GM23338 (cell line): ENCODE measurements around the gene UCK1. TPM values are rescaled to one million over a fixed set of nuclear protein-coding genes. Genes with fewer than 3 reads are reported as not detected.

Experiments
- ATAC-seq: fragments of 200-7000 bp; cut with Tn5 transposase; 3 replicates; pipeline ENCODE4 v1.9.1; 2020
- DNase-seq: peaks from one replicate; pipeline ENCODE4 v3.0.0-alpha.2; 2015; ENCODE audit warnings: low spot score
- H2AFZ ChIP-seq: fragments of 200-600 bp; sonication (generic); 2 replicates; pipeline ENCODE4 v1.8.0; 2016; ENCODE audit warnings: antibody characterized with exemption, mild to moderate bottlenecking, moderate library complexity
- H3F3A ChIP-seq: fragments of 200-600 bp; sonication (generic); replicated peaks from 2 replicates; pipeline ENCODE4 v1.8.0; 2017; ENCODE audit warnings: antibody characterized with exemption, mixed run types, low read depth
- H3K27ac ChIP-seq: fragments of 200-600 bp; sonication (generic); 2 replicates; pipeline ENCODE4 v1.6.1; 2016; ENCODE audit warnings: low read depth
- H3K27me3 ChIP-seq: fragments of 200-600 bp; sonication (generic); 2 replicates; pipeline ENCODE4 v1.8.0; 2016; ENCODE audit warnings: mild to moderate bottlenecking, mixed run types, moderate library complexity; ENCODE audit not compliant: insufficient read depth
- H3K36me3 ChIP-seq: fragments of 200-600 bp; sonication (generic); 2 replicates; pipeline ENCODE4 v1.8.0; 2016; ENCODE audit warnings: mild to moderate bottlenecking; ENCODE audit not compliant: insufficient read depth
- H3K4me1 ChIP-seq: fragments of 200-600 bp; sonication (generic); 2 replicates; pipeline ENCODE4 v1.8.0; 2016; ENCODE audit warnings: mild to moderate bottlenecking, moderate library complexity; ENCODE audit not compliant: insufficient read depth
- H3K4me2 ChIP-seq: fragments of 200-600 bp; sonication (generic); 2 replicates; pipeline ENCODE4 v1.7.1; 2017; ENCODE audit warnings: mixed run types
- H3K4me3 ChIP-seq: fragments of 200-600 bp; sonication (generic); 2 replicates; pipeline ENCODE4 v1.6.1; 2016; ENCODE audit warnings: mixed run types
- H3K79me2 ChIP-seq: fragments of 200-600 bp; sonication (generic); replicated peaks from 2 replicates; pipeline ENCODE4 v1.8.0; 2017; ENCODE audit warnings: mild to moderate bottlenecking; ENCODE audit not compliant: insufficient read depth
- H3K9me2 ChIP-seq: fragments of 200-600 bp; sonication (generic); 2 replicates; pipeline ENCODE4 v1.8.0; 2017; ENCODE audit not compliant: insufficient read depth
- H4K20me1 ChIP-seq: fragments of 200-600 bp; sonication (generic); replicated peaks from 2 replicates; pipeline ENCODE4 v1.8.0; 2017; ENCODE audit warnings: mild to moderate bottlenecking; ENCODE audit not compliant: insufficient read depth
- H3K27ac Mint-ChIP-seq: 2 replicates; pipeline ENCODE4 v1.8.0; 2020; ENCODE audit warnings: inconsistent platforms, mild to moderate bottlenecking, moderate library complexity, mixed read lengths
- H3K27me3 Mint-ChIP-seq: 3 replicates; pipeline ENCODE4 v1.8.0; 2022; ENCODE audit warnings: low read depth, mild to moderate bottlenecking, moderate library complexity, mixed read lengths, inconsistent platforms; ENCODE audit not compliant: insufficient read depth, poor library complexity
- H3K36me3 Mint-ChIP-seq: 3 replicates; pipeline ENCODE4 v1.8.0; 2021; ENCODE audit warnings: low read depth, mild to moderate bottlenecking, inconsistent platforms, moderate library complexity, mixed read lengths
- H3K4me1 Mint-ChIP-seq: 3 replicates; pipeline ENCODE4 v1.8.0; 2020; ENCODE audit warnings: mild to moderate bottlenecking, inconsistent platforms, mixed read lengths
- H3K4me3 Mint-ChIP-seq: 3 replicates; pipeline ENCODE4 v1.8.0; 2021; ENCODE audit warnings: moderate library complexity, mild to moderate bottlenecking, inconsistent platforms, mixed read lengths
- H3K9me3 Mint-ChIP-seq: 3 replicates; pipeline ENCODE4 v1.8.0; 2020; ENCODE audit warnings: moderate library complexity, mild to moderate bottlenecking, inconsistent platforms, mixed read lengths
- CREB1 ChIP-seq: fragments of 250-450 bp; sonication (Bioruptor Pico); IDR thresholded peaks from 2 replicates; pipeline ENCODE4 v1.5.0; 2020; ENCODE audit warnings: low read depth, mild to moderate bottlenecking, moderate library complexity
- EZH2 ChIP-seq: fragments of 200-600 bp; sonication (generic); IDR thresholded peaks from one replicate; pipeline ENCODE4 v1.8.0; 2017; ENCODE audit warnings: antibody characterized with exemption, mild to moderate bottlenecking, low read depth; ENCODE audit not compliant: unreplicated experiment
- EZH2phosphoT487 ChIP-seq: fragments of 200-600 bp; sonication (generic); IDR thresholded peaks from one replicate; pipeline ENCODE4 v1.8.1; 2018; ENCODE audit warnings: antibody characterized with exemption; ENCODE audit not compliant: unreplicated experiment
- JUNB ChIP-seq: IDR thresholded peaks from one replicate; pipeline ENCODE4 v1.6.1; 2016; ENCODE audit warnings: antibody characterized with exemption; ENCODE audit not compliant: unreplicated experiment
- POLR2AphosphoS5 ChIP-seq: IDR thresholded peaks from 2 replicates; pipeline ENCODE4 v1.6.1; 2016; ENCODE audit warnings: antibody characterized with exemption, low read depth
- STAT1 ChIP-seq: IDR thresholded peaks from one replicate; pipeline ENCODE4 v1.6.1; 2016; ENCODE audit warnings: antibody characterized with exemption; ENCODE audit not compliant: unreplicated experiment
- ZNF114 ChIP-seq: fragments of 250-450 bp; sonication (Bioruptor Pico); IDR thresholded peaks from 2 replicates; pipeline ENCODE4 v1.5.0; 2020; ENCODE audit warnings: mild to moderate bottlenecking, moderate library complexity
- ZNF331 ChIP-seq: fragments of 250-450 bp; sonication (Bioruptor Pico); IDR thresholded peaks from 2 replicates; pipeline ENCODE4 v1.5.0; 2020; ENCODE audit warnings: low read depth, mild to moderate bottlenecking, moderate library complexity
- polyA plus RNA-seq: library from polyadenylated mRNA; unstranded; fragments of >200 nt; fragmentation: Nextera tagmentation; extraction: Ambion mirVana; gene quantifications from 2 replicates; pipeline ENCODE4 v1.2.1, GENCODE V29; 2016
- total RNA-seq: library from RNA; depleted of rRNA; stranded (reverse); fragments of >200 nt; shearing (Covaris generic); gene quantifications from 2 replicates; pipeline ENCODE4 v1.2.3, GENCODE V29; 2014
- TF ChIP-seq, protein P1 (sequence below): IDR thresholded peaks from 2 replicates; pipeline ENCODE4 v1.6.1; 2016; ENCODE audit warnings: antibody characterized with exemption
- TF ChIP-seq, protein P2 (sequence below), 2 experiments: fragments of 200-600 bp in 1 of 2; sonication (generic) in 1 of 2; conservative IDR thresholded peaks; 2 replicates each; pipeline versions ENCODE4 v1.5.1 to v1.6.1; 2016 to 2017; ENCODE audit warnings: antibody characterized with exemption in 2 of 2, low read depth in 2 of 2, mild to moderate bottlenecking in 2 of 2, moderate library complexity in 1 of 2
- TF ChIP-seq, protein P3 (sequence below): IDR thresholded peaks from one replicate; pipeline ENCODE4 v1.6.1; 2018; ENCODE audit warnings: antibody characterized with exemption; ENCODE audit not compliant: unreplicated experiment

Gene UCK1
- total and polyA plus RNA-seq, 2 experiments from 2014 or later = 23.4 to 35.9 TPM

DNA sequence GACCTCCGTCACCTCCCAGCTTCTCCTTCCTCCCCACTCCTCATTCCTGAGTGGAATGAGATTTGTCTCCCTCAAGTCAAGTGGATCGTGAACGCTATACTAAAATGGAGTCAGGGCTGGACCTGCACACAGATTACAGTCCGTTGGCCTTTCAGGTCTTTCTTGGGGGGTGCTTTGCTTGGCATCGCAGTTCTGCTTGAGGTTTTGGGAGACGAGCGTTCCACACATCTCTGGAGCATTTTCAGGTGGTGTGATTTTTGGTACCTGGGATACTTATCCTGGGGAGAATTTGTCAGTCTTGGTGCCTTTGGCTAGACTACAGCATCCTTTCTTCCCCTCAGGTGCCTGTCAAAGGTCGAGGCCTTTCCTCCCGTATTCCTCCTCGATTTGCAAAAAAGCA lies 52.2 kb downstream of the UCK1 start:
- Histone ChIP-seq H3K27me3 (no peaks in the 10 kb centered on the region), H3K4me3 (no peak overlapping the region), H2AFZ (no peak overlapping the region), H3K36me3 (peaks cover 81% of the 10 kb centered on the region), H3K9me2 (no peaks in the 10 kb centered on the region), H3K4me2 (no peak overlapping the region), H4K20me1 (peaks cover 9% of the 10 kb centered on the region), H3K79me2 (peaks cover 35% of the 10 kb centered on the region), H3K27ac (peak overlapping the region; percentile 66; the same call in 1 of the 2 replicates), H3K4me1 (no peaks in the 10 kb centered on the region), H3F3A (peaks cover 52% of the 10 kb centered on the region)
- Mint-ChIP-seq H3K36me3 (peaks cover 96% of the 10 kb centered on the region), H3K27ac (no peak overlapping the region), H3K4me3 (no peak overlapping the region), H3K4me1 (0 out of 3 replicates have a peak, but pooled peaks cover 2% of the 10 kb centered on the region), H3K9me3 (no peaks in the 10 kb centered on the region), H3K27me3 (peaks cover 37% of the 10 kb centered on the region)
- DNase-seq (no peak), ATAC-seq (no peak)
- TF ChIP-seq STAT1 = no peak
- TF ChIP-seq EZH2phosphoT487 = no peak
- no peak for TF ChIP-seq JUNB
- TF ChIP-seq, protein P1, sequence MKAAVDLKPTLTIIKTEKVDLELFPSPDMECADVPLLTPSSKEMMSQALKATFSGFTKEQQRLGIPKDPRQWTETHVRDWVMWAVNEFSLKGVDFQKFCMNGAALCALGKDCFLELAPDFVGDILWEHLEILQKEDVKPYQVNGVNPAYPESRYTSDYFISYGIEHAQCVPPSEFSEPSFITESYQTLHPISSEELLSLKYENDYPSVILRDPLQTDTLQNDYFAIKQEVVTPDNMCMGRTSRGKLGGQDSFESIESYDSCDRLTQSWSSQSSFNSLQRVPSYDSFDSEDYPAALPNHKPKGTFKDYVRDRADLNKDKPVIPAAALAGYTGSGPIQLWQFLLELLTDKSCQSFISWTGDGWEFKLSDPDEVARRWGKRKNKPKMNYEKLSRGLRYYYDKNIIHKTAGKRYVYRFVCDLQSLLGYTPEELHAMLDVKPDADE = no peak
- no peak for TF ChIP-seq ZNF331 (CRISPR knock-in tag)
- no peak for TF ChIP-seq ZNF114
- no peak for TF ChIP-seq EZH2
- no peak for TF ChIP-seq POLR2AphosphoS5

DNA sequence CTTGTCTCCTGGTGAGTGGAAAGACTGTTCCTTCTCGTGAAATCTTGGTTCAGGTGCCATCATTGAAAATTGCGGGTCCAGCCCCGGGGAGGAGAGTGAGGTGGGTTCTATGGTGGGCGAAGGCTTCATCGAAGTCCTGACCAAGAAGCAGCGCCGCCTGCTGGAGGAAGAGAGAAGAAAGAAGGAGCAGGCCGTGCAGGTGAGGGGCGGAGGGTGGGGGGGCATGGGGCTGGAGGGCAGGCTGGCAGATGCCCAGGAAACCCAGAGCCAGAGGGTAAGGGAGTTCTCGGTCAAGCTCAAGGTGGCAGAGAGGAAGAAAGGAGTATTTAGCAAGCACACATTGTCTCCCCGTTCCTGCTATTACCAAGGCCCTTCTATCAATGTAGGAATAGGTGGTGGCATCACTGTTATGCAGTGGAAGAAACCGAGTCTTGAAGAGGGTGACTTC lies 52.6 kb downstream of the UCK1 start:
- Mint-ChIP-seq H3K36me3 (peaks cover 96% of the 10 kb centered on the region), H3K27ac (peak overlapping the region; percentile 68; the same call in 1 of the 2 replicates), H3K4me1 (0 out of 3 replicates have a peak, but pooled peaks cover 2% of the 10 kb centered on the region), H3K9me3 (no peaks in the 10 kb centered on the region), H3K4me3 (no peak overlapping the region), H3K27me3 (peaks cover 37% of the 10 kb centered on the region)
- Histone ChIP-seq H4K20me1 (peaks cover 10% of the 10 kb centered on the region), H3K4me1 (no peaks in the 10 kb centered on the region), H2AFZ (no peak overlapping the region), H3K9me2 (no peaks in the 10 kb centered on the region), H3K79me2 (peaks cover 36% of the 10 kb centered on the region), H3K36me3 (peaks cover 81% of the 10 kb centered on the region), H3K4me2 (no peak overlapping the region), H3F3A (peaks cover 52% of the 10 kb centered on the region), H3K27ac (peak overlapping the region; percentile 66; the same call in 1 of the 2 replicates), H3K27me3 (no peaks in the 10 kb centered on the region), H3K4me3 (no peak overlapping the region)
- ATAC-seq (peak; percentile 78), DNase-seq (peak; percentile 87)
- TF ChIP-seq, protein P2, sequence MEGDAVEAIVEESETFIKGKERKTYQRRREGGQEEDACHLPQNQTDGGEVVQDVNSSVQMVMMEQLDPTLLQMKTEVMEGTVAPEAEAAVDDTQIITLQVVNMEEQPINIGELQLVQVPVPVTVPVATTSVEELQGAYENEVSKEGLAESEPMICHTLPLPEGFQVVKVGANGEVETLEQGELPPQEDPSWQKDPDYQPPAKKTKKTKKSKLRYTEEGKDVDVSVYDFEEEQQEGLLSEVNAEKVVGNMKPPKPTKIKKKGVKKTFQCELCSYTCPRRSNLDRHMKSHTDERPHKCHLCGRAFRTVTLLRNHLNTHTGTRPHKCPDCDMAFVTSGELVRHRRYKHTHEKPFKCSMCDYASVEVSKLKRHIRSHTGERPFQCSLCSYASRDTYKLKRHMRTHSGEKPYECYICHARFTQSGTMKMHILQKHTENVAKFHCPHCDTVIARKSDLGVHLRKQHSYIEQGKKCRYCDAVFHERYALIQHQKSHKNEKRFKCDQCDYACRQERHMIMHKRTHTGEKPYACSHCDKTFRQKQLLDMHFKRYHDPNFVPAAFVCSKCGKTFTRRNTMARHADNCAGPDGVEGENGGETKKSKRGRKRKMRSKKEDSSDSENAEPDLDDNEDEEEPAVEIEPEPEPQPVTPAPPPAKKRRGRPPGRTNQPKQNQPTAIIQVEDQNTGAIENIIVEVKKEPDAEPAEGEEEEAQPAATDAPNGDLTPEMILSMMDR (conservative IDR thresholded peaks at IDR 0.05; ENCODE audit: low read depth in 2 of 2) = peak; percentile 64 to 80
- TF ChIP-seq, protein P3, sequence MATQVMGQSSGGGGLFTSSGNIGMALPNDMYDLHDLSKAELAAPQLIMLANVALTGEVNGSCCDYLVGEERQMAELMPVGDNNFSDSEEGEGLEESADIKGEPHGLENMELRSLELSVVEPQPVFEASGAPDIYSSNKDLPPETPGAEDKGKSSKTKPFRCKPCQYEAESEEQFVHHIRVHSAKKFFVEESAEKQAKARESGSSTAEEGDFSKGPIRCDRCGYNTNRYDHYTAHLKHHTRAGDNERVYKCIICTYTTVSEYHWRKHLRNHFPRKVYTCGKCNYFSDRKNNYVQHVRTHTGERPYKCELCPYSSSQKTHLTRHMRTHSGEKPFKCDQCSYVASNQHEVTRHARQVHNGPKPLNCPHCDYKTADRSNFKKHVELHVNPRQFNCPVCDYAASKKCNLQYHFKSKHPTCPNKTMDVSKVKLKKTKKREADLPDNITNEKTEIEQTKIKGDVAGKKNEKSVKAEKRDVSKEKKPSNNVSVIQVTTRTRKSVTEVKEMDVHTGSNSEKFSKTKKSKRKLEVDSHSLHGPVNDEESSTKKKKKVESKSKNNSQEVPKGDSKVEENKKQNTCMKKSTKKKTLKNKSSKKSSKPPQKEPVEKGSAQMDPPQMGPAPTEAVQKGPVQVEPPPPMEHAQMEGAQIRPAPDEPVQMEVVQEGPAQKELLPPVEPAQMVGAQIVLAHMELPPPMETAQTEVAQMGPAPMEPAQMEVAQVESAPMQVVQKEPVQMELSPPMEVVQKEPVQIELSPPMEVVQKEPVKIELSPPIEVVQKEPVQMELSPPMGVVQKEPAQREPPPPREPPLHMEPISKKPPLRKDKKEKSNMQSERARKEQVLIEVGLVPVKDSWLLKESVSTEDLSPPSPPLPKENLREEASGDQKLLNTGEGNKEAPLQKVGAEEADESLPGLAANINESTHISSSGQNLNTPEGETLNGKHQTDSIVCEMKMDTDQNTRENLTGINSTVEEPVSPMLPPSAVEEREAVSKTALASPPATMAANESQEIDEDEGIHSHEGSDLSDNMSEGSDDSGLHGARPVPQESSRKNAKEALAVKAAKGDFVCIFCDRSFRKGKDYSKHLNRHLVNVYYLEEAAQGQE = no peak
- TF ChIP-seq, protein P1 = no peak
- no peak for TF ChIP-seq CREB1 (CRISPR knock-in tag)
- TF ChIP-seq ZNF331 (CRISPR knock-in tag) = no peak
- no peak for TF ChIP-seq ZNF114
- no peak for TF ChIP-seq EZH2
- no peak for TF ChIP-seq POLR2AphosphoS5
